Measurements from ENCODE around the gene SEPHS2.
"Not testable (repeated sequence)": the region's sequence is repeated elsewhere in the genome, so short reads cannot be mapped to it uniquely, and the experiment has no call there.

SEPHS2 gene

DNA sequence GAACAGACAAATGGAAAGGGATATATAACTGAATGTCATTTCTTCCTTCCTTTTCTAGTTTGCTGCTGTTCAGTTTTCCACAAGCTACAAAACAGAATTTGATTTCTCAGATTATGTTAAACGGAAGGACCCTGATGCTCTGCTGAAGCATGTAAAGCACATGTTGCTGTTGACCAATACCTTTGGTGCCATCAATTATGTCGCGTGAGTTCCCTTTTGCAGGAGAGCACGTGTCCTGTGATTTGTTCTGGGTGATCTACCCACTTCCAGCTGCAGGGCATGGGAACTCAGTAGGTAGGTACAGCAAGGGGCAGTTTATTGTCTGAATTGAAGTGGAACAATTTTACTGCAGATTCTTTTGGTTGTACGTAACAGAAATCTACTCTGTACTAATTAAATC is 35.7 kb upstream of the SEPHS2 start:
- peaks cover 12% of the 10 kb centered on the region for H3K27me3 Mint-ChIP-seq (ENCODE audit: low read depth)
- TF ChIP-seq, protein P1, sequence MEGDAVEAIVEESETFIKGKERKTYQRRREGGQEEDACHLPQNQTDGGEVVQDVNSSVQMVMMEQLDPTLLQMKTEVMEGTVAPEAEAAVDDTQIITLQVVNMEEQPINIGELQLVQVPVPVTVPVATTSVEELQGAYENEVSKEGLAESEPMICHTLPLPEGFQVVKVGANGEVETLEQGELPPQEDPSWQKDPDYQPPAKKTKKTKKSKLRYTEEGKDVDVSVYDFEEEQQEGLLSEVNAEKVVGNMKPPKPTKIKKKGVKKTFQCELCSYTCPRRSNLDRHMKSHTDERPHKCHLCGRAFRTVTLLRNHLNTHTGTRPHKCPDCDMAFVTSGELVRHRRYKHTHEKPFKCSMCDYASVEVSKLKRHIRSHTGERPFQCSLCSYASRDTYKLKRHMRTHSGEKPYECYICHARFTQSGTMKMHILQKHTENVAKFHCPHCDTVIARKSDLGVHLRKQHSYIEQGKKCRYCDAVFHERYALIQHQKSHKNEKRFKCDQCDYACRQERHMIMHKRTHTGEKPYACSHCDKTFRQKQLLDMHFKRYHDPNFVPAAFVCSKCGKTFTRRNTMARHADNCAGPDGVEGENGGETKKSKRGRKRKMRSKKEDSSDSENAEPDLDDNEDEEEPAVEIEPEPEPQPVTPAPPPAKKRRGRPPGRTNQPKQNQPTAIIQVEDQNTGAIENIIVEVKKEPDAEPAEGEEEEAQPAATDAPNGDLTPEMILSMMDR (IDR thresholded peaks at IDR 0.05; ENCODE audit: unreplicated experiment in 3 of 3), result no peak
- H3K9me3 Mint-ChIP-seq, result no peaks in the 10 kb centered on the region
- H3K4me3 Mint-ChIP-seq, result no peak overlapping the region
- H3K4me1 Mint-ChIP-seq, result no peaks in the 10 kb centered on the region
- no peaks in the 10 kb centered on the region for H3K36me3 Mint-ChIP-seq (ENCODE audit: low read depth)
- no peak overlapping the region for H3K27ac Mint-ChIP-seq

DNA sequence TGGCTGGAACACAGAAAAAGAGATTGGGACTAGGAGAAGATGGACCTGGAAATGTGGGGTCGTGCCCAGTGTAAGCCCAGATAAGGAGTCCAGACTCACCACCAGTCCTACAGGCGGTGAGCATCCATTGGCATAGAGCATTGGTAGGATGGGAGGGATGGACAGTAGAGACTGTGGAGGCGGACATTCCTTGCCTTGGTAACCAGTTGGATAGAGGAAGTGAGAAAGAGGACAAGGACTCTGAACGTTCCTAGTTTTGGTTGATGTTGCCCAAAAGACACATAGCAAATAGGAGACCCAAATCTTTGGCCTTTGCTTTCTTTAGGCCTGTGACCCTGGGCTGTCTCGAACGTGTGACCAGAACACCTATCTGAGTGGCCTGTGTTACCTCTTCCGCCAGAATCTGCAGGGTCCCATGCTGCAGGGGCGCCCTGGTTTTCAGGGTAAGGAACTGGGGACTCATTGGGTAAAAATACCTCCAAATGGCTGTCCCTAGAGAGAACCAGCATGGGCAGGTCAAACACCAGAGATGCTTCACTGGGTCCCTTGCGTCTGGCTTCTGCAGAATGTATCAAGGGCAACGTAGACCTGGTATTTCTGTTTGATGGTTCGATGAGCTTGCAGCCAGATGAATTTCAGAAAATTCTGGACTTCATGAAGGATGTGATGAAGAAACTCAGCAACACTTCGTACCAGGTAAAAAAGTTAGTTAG is 33.2 kb upstream of the SEPHS2 start:
- no peaks in the 10 kb centered on the region for H3K4me1 Mint-ChIP-seq
- no peak overlapping the region for H3K4me3 Mint-ChIP-seq
- no peak overlapping the region for H3K27ac Mint-ChIP-seq
- TF ChIP-seq, protein P1 (IDR thresholded peaks at IDR 0.05; ENCODE audit: unreplicated experiment in 3 of 3), result no peak
- peaks cover 12% of the 10 kb centered on the region for H3K27me3 Mint-ChIP-seq (ENCODE audit: low read depth)
- no peaks in the 10 kb centered on the region for H3K9me3 Mint-ChIP-seq
- no peaks in the 10 kb centered on the region for H3K36me3 Mint-ChIP-seq (ENCODE audit: low read depth)

DNA sequence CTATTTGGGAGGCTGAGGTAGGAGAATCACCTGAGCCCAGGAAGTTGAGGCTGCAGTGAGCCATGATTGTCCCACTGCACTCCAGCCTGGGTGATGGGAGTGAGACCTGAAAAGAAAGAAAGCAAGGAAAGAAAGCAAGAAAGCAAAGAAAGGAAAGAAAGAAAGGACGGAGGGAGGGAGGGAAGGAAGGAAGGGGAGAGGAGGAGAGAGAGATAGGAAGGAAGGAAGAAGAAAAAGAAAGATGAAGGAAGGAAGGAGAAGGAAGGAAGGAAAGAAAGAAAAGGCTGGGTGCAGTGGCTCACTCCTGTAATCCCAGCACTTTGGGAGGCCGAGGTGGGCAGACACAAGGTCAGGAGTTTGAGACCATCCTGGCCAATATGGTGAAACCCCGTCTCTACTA is 32.1 kb upstream of the SEPHS2 start:
- H3K27me3 Mint-ChIP-seq (ENCODE audit: low read depth), result peaks cover 12% of the 10 kb centered on the region
- H3K27ac Mint-ChIP-seq; H3K4me1 Mint-ChIP-seq; H3K4me3 Mint-ChIP-seq; H3K9me3 Mint-ChIP-seq; H3K36me3 Mint-ChIP-seq (ENCODE audit: low read depth): not testable (repeated sequence)

DNA sequence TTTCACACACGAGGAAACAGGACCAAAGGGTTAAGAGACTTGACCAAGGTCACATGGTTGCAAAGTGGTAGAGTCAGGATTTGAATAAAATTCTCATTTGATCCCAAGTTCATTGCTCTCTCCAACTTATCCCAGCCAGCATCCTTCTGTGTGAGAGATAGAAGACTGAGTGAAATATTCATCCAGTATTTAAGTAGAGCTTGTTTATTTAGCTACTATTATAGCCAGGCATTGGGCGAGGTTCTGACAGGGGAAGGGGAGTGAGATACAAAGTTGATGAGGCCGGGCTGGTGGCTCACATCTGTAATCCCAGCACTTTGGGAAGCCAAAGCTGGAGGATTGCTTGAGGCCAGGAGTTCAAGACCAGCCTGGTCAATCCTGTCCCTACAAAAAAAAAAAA is 31.3 kb upstream of the SEPHS2 start:
- Mint-ChIP-seq H3K27ac (no peak overlapping the region), H3K4me1 (no peaks in the 10 kb centered on the region), H3K36me3 (ENCODE audit: low read depth) (no peaks in the 10 kb centered on the region), H3K27me3 (ENCODE audit: low read depth) (peaks cover 15% of the 10 kb centered on the region), H3K4me3 (no peak overlapping the region), H3K9me3 (no peaks in the 10 kb centered on the region)
- TF ChIP-seq, protein P1 (IDR thresholded peaks at IDR 0.05; ENCODE audit: unreplicated experiment in 3 of 3), result no peak

DNA sequence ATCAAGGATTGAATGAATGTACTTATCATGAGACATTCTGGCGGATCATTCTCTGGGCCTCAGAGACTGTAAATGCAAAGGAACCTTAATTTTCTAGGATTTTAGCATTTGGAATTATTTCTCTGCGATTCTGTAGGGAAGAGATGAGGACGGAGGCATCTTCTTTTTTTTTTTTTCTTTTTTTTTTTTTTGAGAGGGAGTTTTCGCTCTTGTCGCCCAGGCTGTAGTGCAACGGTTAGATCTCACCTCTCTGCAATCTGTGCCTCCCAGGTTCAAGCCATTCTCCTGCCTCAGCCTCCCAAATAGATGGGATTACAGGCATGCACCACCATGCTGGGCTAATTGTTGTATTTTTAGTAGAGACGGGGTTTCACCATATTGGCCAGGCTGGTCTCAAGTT is 29.0 kb upstream of the SEPHS2 start:
- no peaks in the 10 kb centered on the region for H3K36me3 Mint-ChIP-seq (ENCODE audit: low read depth)
- H3K27ac Mint-ChIP-seq, result no peak overlapping the region
- no peaks in the 10 kb centered on the region for H3K9me3 Mint-ChIP-seq
- TF ChIP-seq, protein P1 (IDR thresholded peaks at IDR 0.05; ENCODE audit: unreplicated experiment in 3 of 3), result no peak
- H3K27me3 Mint-ChIP-seq (ENCODE audit: low read depth), result peaks cover 8% of the 10 kb centered on the region
- H3K4me1 Mint-ChIP-seq, result no peaks in the 10 kb centered on the region
- H3K4me3 Mint-ChIP-seq, result no peak overlapping the region

DNA sequence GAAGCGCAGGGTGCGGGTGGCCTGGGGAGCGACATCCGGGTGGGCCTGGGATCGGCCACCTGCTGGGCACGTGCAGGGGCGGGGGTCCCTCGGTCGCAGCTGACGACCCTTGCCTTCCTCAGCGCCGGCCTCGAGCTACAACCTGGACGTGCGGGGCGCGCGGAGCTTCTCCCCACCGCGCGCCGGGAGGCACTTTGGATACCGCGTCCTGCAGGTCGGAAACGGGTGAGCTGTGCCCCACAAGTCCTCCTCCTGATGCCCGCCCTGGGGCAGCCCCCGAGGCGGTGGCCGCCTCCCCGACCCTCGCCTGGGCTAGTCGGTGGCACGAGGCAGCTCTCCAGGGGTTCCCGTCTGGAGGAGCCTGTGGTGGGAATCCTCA is 28.4 kb upstream of the SEPHS2 start:
- Mint-ChIP-seq H3K27ac (no peak overlapping the region), H3K4me3 (no peak overlapping the region), H3K36me3 (ENCODE audit: low read depth) (no peaks in the 10 kb centered on the region), H3K4me1 (no peaks in the 10 kb centered on the region), H3K9me3 (no peaks in the 10 kb centered on the region), H3K27me3 (ENCODE audit: low read depth) (peaks cover 8% of the 10 kb centered on the region)
- TF ChIP-seq, protein P1 (IDR thresholded peaks at IDR 0.05; ENCODE audit: unreplicated experiment in 3 of 3), result no peak
